Measurements from ENCODE around the gene KATNAL2. TPM values are rescaled to one million over a fixed set of nuclear protein-coding genes. Genes with fewer than 3 reads are reported as not detected.

KATNAL2 gene
- total and polyA plus RNA-seq, 2 experiments from 2014 or later, result 4.3 to 4.4 TPM

DNA sequence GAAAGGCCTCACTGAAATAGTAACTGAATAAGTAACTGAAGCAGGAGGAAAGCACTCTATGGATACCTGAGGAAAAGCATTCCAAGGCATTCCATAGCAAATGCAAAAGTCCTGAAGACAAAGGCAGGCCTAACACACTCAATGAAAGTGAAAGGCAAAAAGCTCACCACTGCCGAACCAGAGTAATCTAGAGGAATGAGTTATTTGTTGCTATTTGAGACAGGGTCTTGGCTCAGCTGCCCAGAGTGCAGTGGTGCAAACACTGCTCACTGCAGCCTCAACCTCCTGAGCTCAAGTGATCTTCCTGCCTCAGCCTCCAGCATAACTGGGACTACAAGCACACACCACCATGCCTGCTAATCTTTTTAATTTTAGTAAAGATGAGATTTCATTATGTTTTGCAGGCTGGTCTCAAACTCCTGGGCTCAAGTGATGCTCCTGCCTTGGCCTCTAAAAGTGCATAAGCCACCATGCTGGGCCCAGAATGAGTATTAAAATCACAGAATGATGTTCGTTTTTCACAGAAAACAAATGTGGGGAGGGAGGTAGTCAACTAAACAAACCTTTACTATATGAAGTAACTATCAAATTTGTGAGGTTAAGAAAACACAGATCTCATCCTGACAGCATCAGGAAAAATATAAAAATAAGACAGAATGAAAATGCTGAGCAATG is 18.0 kb upstream of the KATNAL2 start:
- H3K27me3 ChIP-seq, result no peaks in the 10 kb centered on the region
- no peak overlapping the region for H3K4me2 ChIP-seq
- WGBS (ENCODE audit: low lambda C conversion rate, missing lambda C conversion rate), result 66% methylated on average over 2 of the region's 2 CpGs
- no peaks in the 10 kb centered on the region for H3K4me1 ChIP-seq (ENCODE audit: insufficient read depth)
- H3K9me2 ChIP-seq (replicated peaks; ENCODE audit: insufficient read depth), result no peaks in the 10 kb centered on the region
- H4K20me1 ChIP-seq (ENCODE audit: insufficient read depth, poor library complexity, severe bottlenecking), result no peaks in the 10 kb centered on the region
- H3K4me3 ChIP-seq, result no peak overlapping the region
- H3K36me3 ChIP-seq (replicated peaks; ENCODE audit: insufficient read depth, low read depth), result no peaks in the 10 kb centered on the region
- DNase-seq (ENCODE audit: low spot score), result no peak
- no peaks in the 10 kb centered on the region for H3K9me3 ChIP-seq (ENCODE audit: low read depth)
- TF ChIP-seq, protein P1, sequence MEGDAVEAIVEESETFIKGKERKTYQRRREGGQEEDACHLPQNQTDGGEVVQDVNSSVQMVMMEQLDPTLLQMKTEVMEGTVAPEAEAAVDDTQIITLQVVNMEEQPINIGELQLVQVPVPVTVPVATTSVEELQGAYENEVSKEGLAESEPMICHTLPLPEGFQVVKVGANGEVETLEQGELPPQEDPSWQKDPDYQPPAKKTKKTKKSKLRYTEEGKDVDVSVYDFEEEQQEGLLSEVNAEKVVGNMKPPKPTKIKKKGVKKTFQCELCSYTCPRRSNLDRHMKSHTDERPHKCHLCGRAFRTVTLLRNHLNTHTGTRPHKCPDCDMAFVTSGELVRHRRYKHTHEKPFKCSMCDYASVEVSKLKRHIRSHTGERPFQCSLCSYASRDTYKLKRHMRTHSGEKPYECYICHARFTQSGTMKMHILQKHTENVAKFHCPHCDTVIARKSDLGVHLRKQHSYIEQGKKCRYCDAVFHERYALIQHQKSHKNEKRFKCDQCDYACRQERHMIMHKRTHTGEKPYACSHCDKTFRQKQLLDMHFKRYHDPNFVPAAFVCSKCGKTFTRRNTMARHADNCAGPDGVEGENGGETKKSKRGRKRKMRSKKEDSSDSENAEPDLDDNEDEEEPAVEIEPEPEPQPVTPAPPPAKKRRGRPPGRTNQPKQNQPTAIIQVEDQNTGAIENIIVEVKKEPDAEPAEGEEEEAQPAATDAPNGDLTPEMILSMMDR (IDR thresholded peaks at IDR 0.05; ENCODE audit: poor library complexity), result no peak
- TF ChIP-seq EZH2 (IDR thresholded peaks at IDR 0.05; ENCODE audit: borderline replicate concordance) (no peak), EZH2phosphoT487 (IDR thresholded peaks at IDR 0.05; ENCODE audit: low read depth, severe bottlenecking, unreplicated experiment) (no peak)
- no peak overlapping the region for H3K27ac ChIP-seq
- peaks cover 88% of the 10 kb centered on the region for H3K79me2 ChIP-seq
- H2AFZ ChIP-seq, result no peak overlapping the region

DNA sequence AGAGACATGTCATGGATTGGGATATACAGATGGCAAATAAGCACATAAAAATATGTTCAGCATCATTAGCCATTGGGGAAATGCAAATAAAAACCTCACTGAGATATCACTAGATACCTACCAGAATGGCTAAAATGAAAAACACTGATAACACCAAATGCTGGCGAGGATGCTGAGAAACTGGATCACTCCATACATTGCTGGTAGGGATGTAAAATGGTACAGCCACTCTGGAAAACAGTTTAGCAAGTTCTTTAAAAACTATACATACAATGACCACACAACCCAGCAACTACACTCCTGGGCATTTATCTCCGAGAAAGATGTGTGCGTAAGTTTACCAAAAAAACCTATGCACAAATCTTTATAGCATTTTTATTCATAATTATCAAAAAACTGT is 14.0 kb upstream of the KATNAL2 start:
- no peak for DNase-seq (ENCODE audit: low spot score)
- H3K9me2 ChIP-seq (replicated peaks; ENCODE audit: insufficient read depth), result no peaks in the 10 kb centered on the region
- no peaks in the 10 kb centered on the region for H3K27me3 ChIP-seq
- no peak overlapping the region for H3K27ac ChIP-seq
- 98% methylated on average over 3 of the region's 3 CpGs for WGBS (ENCODE audit: low lambda C conversion rate, missing lambda C conversion rate)
- H2AFZ ChIP-seq, result no peak overlapping the region
- TF ChIP-seq, protein P1 (IDR thresholded peaks at IDR 0.05; ENCODE audit: poor library complexity), result no peak
- no peak for TF ChIP-seq EZH2phosphoT487 (IDR thresholded peaks at IDR 0.05; ENCODE audit: low read depth, severe bottlenecking, unreplicated experiment)
- TF ChIP-seq EZH2 (IDR thresholded peaks at IDR 0.05; ENCODE audit: borderline replicate concordance), result no peak
- no peaks in the 10 kb centered on the region for H4K20me1 ChIP-seq (ENCODE audit: insufficient read depth, poor library complexity, severe bottlenecking)
- no peak overlapping the region for H3K4me2 ChIP-seq
- H3K9me3 ChIP-seq (ENCODE audit: low read depth), result no peaks in the 10 kb centered on the region
- H3K36me3 ChIP-seq (replicated peaks; ENCODE audit: insufficient read depth, low read depth), result no peaks in the 10 kb centered on the region
- H3K79me2 ChIP-seq, result peaks cover 95% of the 10 kb centered on the region
- no peaks in the 10 kb centered on the region for H3K4me1 ChIP-seq (ENCODE audit: insufficient read depth)
- no peak overlapping the region for H3K4me3 ChIP-seq

DNA sequence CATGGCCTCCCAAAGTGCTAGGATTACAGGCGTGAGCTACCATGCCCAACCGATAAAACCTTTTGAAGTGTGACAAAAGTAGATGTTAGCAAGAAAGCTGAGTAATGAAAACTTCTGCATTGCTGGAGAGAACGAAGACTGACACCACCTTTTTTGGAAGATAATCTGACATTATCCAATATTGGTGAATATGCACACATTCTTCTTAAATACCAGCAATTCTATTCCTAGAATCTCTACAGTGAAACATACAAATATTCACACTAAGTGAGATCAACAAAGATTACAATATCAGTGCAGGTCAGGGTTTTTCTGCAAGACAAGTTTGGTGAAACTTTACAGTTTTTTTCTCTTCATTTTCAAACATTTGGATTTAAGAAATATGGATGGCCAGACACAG is 7.9 kb upstream of the KATNAL2 start:
- no peak overlapping the region for H3K27ac ChIP-seq

More for the DNA sequence above, 7.9 kb upstream of the KATNAL2 start:
- 97% methylated on average over 3 of the region's 3 CpGs for WGBS (ENCODE audit: low lambda C conversion rate, missing lambda C conversion rate)
- no peaks in the 10 kb centered on the region for H3K9me2 ChIP-seq (replicated peaks; ENCODE audit: insufficient read depth)
- no peak overlapping the region for H3K4me3 ChIP-seq
- no peaks in the 10 kb centered on the region for H3K36me3 ChIP-seq (replicated peaks; ENCODE audit: insufficient read depth, low read depth)
- H3K27me3 ChIP-seq, result no peaks in the 10 kb centered on the region
- no peak for TF ChIP-seq EZH2 (IDR thresholded peaks at IDR 0.05; ENCODE audit: borderline replicate concordance)
- no peak for TF ChIP-seq EZH2phosphoT487 (IDR thresholded peaks at IDR 0.05; ENCODE audit: low read depth, severe bottlenecking, unreplicated experiment)
- TF ChIP-seq, protein P1 (IDR thresholded peaks at IDR 0.05; ENCODE audit: poor library complexity), result no peak
- no peaks in the 10 kb centered on the region for H3K4me1 ChIP-seq (ENCODE audit: insufficient read depth)
- peaks cover 27% of the 10 kb centered on the region for H4K20me1 ChIP-seq (ENCODE audit: insufficient read depth, poor library complexity, severe bottlenecking)
- H3K4me2 ChIP-seq, result no peak overlapping the region
- no peak overlapping the region for H2AFZ ChIP-seq
- H3K9me3 ChIP-seq (ENCODE audit: low read depth), result no peaks in the 10 kb centered on the region
- H3K79me2 ChIP-seq, result peaks cover 99% of the 10 kb centered on the region
- no peak for DNase-seq (ENCODE audit: low spot score)
